GM12875 (cell line): ENCODE results near the gene CPLANE1.

Source experiments
- H3K4me3 ChIP-seq: one replicate; pipeline ENCODE4 v1.5.1; 2011; ENCODE audit warnings: low read depth, low read length, control low read depth
- CTCF ChIP-seq: IDR thresholded peaks from 2 replicates; pipeline ENCODE4 v1.5.1; 2011; ENCODE audit warnings: low read depth, mild to moderate bottlenecking, control low read depth, inconsistent platforms, low read length, moderate library complexity, borderline replicate concordance; ENCODE audit not compliant: insufficient read depth

Gene CPLANE1

GRCh38 chr5:37251665-37252064, 2.5 kb upstream of the CPLANE1 start:
- no peak overlapping the region for H3K4me3 ChIP-seq
- TF ChIP-seq CTCF, result no peak

- H3K4me3 ChIP-seq, result peak overlapping the region; percentile 91
- TF ChIP-seq CTCF, result no peak
These were observed 614 bp upstream of the CPLANE1 start for GRCh38 chr5:37249815-37250164.

GRCh38 chr5:37248421-37248969, 681 bp downstream of the CPLANE1 start:
- no peak for TF ChIP-seq CTCF
- peak overlapping the region; percentile 91 for H3K4me3 ChIP-seq

GRCh38 chr5:37247496-37247895, 1.7 kb downstream of the CPLANE1 start:
- H3K4me3 ChIP-seq, result no peak overlapping the region
- TF ChIP-seq CTCF, result no peak

GRCh38 chr5:37247036-37247435, 2.1 kb downstream of the CPLANE1 start:
- no peak overlapping the region for H3K4me3 ChIP-seq
- no peak for TF ChIP-seq CTCF

- no peak overlapping the region for H3K4me3 ChIP-seq
- no peak for TF ChIP-seq CTCF
These were observed 14.9 kb downstream of the CPLANE1 start for GRCh38 chr5:37234288-37234687.

GRCh38 chr5:37226377-37226776, 22.8 kb downstream of the CPLANE1 start:
- H3K4me3 ChIP-seq, result no peak overlapping the region
- TF ChIP-seq CTCF, result no peak
